Stimulated activated CD8-positive, alpha-beta memory T cell treated with anti-CD3 and anti-CD28 coated beads, Interleukin-4, amount 100 ng/mL, for 48 hours (primary cell): Measurements from ENCODE around the gene SKAP1.

Source experiments
- DNase-seq: peaks from one replicate; pipeline ENCODE4 v3.0.0-alpha.2; 2020

SKAP1 gene

GRCh38 chr17:48161127-48161905, 268.7 kb downstream of the SKAP1 start:
- no peak for DNase-seq

GRCh38 chr17:48160177-48161081, 269.6 kb downstream of the SKAP1 start:
- DNase-seq, result no peak

- no peak for DNase-seq
Observed at GRCh38 chr17:48159232-48159631, 270.8 kb downstream of the SKAP1 start.

- no peak for DNase-seq
Observed at GRCh38 chr17:48155889-48156611, 274.0 kb downstream of the SKAP1 start.

GRCh38 chr17:48153691-48154358, 276.2 kb downstream of the SKAP1 start:
- DNase-seq, result peak; percentile 32

GRCh38 chr17:48152289-48152688, 277.7 kb downstream of the SKAP1 start:
- no peak for DNase-seq

- no peak for DNase-seq
Observed at GRCh38 chr17:48151220-48151619, 278.8 kb downstream of the SKAP1 start.

GRCh38 chr17:48150597-48151001, 279.4 kb downstream of the SKAP1 start:
- no peak for DNase-seq

GRCh38 chr17:48149787-48150463, 280.1 kb downstream of the SKAP1 start:
- no peak for DNase-seq

- DNase-seq, result no peak
Observed at GRCh38 chr17:48148854-48149786, 280.9 kb downstream of the SKAP1 start.

GRCh38 chr17:48148029-48148770, 281.8 kb downstream of the SKAP1 start:
- no peak for DNase-seq

GRCh38 chr17:48144976-48145798, 284.8 kb downstream of the SKAP1 start:
- no peak for DNase-seq

- no peak for DNase-seq
Observed at GRCh38 chr17:48144231-48144630, 285.8 kb downstream of the SKAP1 start.

- no peak for DNase-seq
Observed at GRCh38 chr17:48143629-48144028, 286.4 kb downstream of the SKAP1 start.

GRCh38 chr17:48139944-48140343, 290.1 kb downstream of the SKAP1 start:
- no peak for DNase-seq

GRCh38 chr17:48137656-48138055, 292.4 kb downstream of the SKAP1 start:
- DNase-seq, result no peak

- no peak for DNase-seq
Observed at GRCh38 chr17:48134912-48135480, 295.0 kb downstream of the SKAP1 start.

GRCh38 chr17:48132385-48132784, 297.6 kb downstream of the SKAP1 start:
- no peak for DNase-seq
